Right lobe of liver (tissue), 4 donors: ENCODE data around the gene GPC5.

ENCODE experiments used
- CTCF ChIP-seq, 4 donors: fragments of 200-600 bp in 3 of 4; fragments of 450-650 bp in 1 of 4; IDR thresholded peaks; one replicate each; pipeline versions ENCODE4 v1.5.1 to v1.8.0; 2016 to 2022; ENCODE audit warnings: antibody characterized with exemption in 4 of 4, mild to moderate bottlenecking in 2 of 4
- POLR2A ChIP-seq: fragments of 450-650 bp; IDR thresholded peaks from one replicate; pipeline ENCODE4 v1.6.1; 2017; ENCODE audit warnings: antibody characterized with exemption, mild to moderate bottlenecking
- donor health status: DM: no; HTN: no; CAD: no.
- donor health status: DM: no; HTN: no; CAD: no.
- donor health status: DM: no; HTN: yes; CAD: no.

DNA sequence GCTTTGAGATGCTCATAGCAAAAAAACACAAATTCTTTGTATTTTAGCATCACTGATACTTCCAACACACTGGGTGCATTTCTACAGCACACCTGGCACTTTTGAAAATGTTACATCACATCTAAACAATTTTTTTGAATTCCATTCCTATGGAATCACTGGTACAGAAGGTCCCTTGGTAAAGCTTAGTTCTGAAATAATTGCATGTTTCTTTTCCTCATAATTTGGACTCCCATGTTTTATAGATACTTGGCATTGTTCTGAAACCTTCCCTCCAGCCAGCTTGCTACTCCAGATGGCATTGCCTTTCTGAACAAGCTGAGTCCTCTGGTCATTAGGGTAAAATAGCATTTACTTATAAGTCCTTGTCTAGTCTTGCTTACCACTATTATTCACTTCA, 1346.8 kb downstream of the GPC5 start:
- TF ChIP-seq CTCF (IDR thresholded peaks at IDR 0.05) (no peak), POLR2A (no peak)
